NCI-H1436 treated with DMSO at 0.1 percent for 48 hours (cell line): Measurements from ENCODE around the gene NEO1.

Experiments used
- DNase-seq: peaks from one replicate; lab custom pipeline; 2025; lab: John Stamatoyannopoulos, UW

Gene NEO1

DNA sequence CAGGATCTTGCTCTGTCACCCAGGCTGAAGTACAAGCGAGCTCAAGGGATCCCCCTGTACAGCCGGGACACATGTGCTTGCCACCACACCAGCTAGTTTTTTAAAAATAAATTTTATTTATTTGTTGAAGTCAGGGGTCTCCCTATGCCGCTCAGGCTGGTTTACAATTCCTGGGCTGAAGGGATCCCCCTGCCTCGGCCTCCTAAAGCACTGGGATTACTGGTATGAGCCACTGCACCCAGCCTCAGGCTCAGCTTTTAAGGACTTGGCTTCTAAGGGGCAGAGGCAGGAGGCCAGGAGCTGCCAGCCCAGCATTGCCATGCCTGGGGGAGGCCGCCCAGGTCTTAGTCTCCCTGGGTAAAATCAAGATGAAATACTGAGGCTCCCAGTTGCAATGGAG, 279.2 kb downstream of the NEO1 start:
- DNase-seq: no peak

DNA sequence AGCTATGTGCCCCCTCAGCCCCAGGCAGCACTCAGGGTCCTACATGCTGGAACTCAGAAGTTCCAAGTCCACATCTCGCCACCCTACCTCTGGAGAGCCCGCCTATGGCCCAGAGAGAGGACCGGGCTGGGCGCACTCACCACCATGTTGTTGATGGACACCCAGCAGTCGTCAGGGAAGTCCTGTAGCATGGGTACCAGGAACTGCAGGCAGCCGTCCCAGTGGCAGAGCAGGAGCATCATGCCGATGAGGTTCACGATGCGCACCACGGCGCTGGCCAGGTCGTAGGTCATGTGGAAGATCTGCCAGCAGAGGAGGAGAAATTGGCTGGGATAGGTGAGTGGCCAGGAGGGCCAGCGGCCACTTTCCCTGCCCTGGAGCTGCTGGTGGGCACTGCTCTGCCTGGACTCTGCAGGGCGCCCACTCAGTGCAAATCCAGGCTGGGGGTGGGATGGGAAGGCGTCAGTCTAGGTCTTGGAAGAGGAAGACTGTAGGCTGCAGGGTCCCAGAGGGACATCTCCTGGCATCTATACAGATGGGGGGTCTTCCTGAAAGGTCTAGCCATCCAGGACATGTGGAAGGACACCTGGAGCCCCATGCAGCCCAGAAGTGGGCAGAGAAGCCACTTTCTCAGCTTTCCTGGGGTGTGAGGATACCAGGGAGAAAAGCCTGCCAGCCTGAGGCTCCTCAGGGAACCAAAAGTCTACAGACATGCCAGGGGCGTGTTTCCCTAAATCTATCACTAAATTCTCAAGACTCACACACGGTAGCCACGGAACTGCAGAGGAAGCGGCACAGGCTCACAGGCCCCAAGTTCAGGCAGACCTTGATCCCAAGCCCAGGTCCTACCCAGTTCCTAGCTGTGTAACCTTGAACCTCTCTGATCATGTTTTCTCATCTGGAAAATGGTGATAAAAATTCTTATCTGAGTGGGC, 280.0 kb downstream of the NEO1 start:
- DNase-seq: no peak

DNA sequence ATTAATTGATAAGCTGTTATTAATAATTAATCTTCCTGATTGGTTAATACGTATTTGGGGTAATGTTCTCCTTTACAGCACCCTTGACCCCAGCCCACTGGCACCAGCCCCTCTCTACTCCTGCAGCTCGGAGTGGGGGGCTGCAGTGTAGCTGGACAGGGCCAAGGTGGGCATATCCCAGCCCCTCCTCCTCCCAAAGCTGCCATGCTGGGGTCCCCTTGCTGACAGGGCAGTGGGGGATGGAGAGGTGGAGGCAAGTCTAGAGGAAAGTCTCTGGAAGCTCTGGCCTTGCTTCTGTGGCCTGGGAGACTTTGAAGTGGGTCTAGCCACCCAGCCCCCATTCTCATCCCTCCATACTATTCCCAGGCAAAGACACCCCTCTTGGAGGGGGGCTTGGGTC, 280.7 kb downstream of the NEO1 start:
- no peak for DNase-seq

DNA sequence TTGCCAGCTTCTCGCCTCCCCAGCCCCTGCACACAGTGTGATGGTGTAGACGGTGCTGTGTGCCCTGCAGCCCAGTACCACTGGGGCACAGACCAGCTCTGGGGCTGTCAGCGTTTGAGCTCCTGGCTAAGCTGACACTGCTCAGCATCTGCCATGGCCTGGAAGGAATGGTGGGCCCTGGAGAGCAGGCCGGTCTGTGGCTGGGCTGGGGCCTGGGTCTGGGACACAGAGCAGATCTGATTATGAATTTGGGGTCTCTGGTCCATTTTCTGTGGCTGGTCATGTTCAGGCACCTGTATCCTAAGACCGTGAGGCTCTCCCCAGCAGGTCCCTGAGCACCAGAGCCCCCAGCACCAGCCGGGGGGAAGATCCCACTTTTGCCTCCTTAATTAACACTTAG, 281.8 kb downstream of the NEO1 start:
- DNase-seq: no peak

DNA sequence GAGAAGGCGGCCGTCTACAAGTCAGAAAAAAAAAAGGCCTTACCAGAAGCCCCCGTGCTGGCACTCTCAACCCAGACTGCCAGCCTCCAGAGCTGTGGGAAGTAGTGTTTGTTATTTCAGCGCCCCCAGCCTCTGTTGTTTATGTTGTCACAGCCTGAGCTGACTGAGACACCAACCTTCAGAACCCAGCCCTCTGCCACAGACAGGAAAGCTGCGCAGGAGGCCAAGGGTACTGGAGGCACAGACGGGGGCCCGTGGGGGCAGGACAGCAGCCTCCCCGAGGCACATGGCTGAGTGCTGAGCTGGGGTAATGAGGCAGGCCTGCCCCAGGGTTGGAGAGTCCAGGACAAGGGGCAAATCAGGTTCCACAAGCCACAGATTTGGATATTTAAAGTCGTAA, 282.8 kb downstream of the NEO1 start:
- DNase-seq: no peak

DNA sequence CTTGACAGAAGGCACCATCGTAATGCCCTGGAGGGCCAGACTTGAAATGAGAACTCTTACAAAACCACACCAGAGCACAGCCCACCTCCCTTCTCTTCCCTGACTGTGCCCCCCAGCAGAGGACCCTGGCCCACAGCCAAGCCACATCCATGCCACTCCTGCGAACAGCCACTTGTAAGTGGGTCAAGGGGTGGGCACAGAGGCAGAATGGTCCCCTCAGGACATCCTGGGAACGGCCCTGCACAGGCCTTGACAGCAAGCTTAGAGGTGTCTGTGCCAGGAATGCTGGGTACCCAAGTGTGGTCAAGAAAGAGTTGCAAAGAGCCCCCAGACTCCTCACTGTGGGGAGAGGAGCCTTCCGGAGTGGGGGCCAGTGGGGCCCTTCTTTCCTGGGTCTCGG, 283.2 kb downstream of the NEO1 start:
- DNase-seq: no peak

DNA sequence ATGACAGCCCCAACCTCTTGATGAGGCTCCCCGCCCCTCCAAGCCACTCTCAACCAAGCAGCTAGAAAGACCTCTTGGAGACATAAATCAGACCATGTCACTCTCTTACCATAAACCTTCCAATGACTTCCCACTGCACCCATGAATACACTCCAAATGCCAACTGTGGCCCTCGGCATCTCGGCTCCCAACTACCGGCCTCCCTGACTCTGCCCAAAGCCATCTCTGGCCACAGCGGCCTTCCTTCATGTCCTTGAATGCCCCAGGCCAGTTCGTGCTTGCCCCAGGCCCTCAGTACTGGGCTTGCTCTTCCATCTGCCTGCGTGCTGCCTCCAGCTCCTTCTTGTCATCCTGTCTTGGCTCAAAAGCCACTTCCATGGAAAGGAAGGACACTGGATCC, 284.5 kb downstream of the NEO1 start:
- DNase-seq: no peak

DNA sequence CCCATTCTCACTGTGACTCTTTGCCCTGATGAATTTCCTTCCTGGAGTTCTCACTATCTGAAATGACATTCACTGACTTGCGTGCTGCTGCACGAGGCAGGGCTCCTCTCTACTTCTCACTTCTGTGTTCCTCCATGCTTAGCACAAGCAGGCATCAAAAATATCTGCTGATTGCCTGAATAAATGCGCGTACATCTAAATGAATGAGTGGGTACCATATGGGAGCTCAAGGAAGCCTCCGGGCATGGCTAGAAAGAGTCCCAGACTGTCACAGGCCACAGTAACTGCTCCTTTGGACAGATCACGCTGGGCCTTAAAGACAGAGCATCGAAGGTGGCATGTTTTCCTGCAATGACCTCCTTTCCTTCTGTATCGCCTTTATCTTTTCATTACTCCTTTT, 284.9 kb downstream of the NEO1 start:
- no peak for DNase-seq

DNA sequence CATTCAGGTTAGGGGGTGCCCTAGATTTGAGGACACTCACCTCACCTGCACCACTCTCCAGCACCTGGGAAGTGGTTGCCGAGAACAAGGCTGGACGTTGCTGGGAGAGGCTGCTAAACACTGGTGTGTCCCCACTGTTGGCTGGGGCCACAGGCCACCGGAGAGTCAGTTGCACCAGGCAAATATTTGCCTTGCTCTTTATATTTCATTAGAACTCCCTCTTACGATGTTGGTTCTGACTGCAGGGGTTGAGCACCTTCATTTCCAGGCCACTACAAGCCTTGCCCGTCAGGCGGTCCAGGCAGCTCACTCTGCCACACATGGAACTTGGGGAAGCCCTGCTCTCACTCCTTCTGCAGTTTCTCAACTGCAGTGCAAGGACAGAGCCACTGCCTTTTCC, 285.8 kb downstream of the NEO1 start:
- DNase-seq: no peak

DNA sequence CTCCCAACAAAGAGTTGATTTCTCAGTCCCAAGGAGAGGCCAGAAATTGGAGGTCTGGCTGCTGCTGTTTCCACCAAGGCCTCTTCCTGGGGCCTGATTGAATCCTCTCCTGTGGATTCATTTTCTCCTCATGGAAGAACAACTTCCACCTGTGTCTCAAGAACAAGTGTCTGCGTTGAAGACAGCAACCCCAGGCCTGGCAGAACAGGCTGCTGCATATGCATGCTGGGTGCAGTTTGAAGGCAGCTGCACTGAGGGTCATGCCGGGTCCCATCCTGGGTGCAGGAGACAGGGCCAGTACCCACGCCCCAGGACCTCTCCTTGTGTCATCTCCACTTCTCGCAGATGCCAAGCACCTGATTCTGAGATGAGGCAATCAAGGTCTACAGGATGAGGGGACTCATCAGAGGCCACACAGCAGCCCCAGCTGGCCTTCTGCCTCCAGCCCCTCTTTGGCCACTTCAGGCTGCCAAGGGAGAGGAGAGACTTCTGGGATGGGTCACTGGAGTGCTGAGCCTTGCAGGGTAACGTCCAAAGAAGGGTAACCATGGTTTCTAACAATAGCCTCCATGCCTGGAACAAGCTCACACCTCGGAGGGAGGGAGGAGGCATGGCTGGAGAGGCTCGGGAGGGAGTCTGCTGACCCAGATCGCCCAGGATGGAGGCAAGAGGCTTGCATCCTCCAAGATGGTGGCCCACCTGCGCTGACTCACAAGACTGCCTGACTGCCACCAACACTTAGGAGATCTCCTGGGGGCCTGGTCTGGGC, 286.5 kb downstream of the NEO1 start:
- no peak for DNase-seq

DNA sequence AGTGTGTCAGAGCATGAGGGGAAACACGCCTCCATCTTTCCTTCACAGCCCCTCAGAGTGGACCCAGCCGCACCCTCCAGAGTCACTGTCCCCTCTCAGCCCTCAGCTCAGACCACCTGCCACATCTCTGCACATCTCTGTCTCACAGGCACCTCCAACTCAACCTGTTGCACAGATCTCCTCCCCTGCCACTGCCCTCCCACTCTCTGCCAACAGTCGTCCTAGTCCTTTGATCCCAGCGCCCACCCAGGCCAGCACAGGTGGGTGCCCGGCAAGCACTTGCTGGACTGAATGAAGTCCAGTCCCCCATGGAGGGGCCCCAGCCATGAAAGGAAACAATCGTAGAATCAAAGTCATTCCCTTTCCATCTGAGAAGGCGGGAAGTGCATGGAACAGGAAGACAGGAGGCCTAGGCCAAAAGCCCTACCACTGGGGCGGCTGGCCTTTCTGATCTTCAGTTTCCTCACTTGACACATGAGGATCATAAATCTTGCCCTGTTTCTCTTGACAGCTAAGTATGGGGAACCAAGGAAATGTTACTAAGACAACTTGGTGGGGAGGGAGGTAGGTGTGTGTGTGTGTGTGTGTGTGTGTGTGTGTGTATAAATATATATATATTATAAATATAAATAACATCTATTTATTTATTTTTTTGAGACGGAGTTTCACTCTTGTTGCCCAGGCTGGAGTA, 288.4 kb downstream of the NEO1 start:
- DNase-seq: no peak

DNA sequence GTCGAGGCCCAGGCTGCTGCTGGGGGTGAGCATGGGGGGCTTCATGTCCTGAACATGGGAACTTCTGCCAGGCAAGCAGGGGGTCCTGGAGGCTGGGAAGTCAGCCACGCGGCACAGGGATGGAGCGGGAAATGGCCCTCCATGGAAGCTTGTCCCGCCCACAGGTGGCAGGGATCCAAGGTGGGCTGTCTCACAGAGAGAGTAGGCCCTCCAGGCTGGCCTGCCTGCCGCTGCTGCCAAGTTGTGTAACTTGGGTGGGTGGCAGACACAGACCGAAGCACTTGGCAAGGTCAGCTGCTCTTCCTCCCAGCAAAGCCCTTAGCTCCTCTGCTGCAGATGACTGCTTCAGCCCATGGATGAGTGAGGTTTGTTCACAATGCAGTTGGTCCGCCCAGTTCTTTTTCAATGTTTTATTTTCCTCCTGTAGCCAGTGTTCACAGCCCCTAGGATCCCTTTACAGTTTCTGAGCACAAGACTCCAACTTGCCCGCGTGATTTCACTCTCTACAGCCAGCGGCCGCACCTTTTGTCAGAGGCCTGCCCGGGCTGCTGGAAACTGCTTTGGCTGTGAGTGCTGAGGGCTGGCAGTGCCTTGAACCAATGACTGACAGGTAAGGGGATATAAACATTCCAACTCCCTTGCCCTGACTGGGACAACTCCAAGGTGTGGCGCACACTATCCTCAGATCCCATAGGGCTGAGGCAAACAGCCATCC, 289.8 kb downstream of the NEO1 start:
- no peak for DNase-seq

DNA sequence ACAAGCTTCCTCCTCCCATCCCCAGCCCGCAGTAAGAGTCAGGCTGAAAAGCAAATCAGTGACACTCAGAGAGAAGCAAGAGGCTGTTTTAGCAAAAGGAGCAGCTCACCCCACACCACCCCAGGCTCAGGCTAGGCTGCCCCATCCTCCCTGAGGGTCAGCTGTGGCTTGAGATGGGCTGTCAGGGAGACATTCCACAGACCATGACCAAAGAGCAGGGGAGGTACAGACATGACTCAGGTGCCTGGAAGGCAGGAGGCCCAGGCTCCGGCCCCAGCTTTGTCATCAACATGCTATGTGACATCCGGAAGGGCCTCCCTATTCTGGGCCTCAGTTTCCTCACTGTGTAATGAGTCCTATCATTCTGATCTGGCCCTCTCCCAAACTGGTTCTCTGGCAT, 291.8 kb downstream of the NEO1 start:
- DNase-seq: no peak

DNA sequence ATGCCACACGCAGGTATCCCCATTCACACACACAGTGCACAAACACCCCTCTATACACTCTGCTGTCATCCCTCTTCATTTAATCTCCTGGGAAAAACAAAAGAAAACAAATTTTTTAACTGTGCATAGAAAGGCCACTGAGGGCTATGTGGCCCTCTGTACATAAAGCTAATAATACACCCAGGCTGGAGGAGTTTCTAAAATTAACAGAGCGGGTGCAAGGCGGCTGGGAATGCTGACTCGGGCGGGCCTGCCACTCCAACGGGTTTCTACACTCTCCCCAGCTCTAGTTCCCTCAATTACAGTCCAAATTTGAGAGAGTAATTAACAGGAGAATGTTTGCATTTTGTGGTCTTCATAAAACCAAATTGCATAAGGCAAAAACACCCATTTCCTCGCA, 293.4 kb downstream of the NEO1 start:
- DNase-seq: peak; percentile 67

DNA sequence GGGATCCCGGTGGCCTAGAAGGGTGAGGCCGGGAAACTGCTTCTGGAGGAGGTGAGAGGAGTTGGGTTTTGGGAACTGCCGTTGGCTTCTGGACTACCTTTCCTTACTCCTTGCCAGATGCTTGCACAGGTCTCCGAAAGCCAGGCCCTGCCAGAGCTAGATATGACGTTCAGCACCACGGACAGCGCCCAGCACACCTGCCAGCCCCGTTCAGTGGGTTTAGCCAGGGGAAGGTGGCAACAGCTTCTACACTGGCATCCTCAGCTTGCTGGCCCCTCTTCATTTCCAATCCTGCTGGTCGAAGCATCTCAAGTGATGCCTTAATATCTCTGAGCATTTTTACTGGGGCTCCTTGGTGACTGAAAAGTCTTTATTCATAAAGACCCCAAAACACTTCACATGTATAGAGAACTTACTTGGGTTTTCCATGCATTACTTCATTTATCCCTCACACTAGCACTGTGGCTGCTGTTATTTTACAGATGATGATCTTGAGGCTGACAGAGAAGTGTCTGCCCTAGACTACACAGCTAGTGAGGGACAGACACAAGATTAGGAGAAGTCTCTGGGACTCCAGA, 294.6 kb downstream of the NEO1 start:
- DNase-seq: no peak

DNA sequence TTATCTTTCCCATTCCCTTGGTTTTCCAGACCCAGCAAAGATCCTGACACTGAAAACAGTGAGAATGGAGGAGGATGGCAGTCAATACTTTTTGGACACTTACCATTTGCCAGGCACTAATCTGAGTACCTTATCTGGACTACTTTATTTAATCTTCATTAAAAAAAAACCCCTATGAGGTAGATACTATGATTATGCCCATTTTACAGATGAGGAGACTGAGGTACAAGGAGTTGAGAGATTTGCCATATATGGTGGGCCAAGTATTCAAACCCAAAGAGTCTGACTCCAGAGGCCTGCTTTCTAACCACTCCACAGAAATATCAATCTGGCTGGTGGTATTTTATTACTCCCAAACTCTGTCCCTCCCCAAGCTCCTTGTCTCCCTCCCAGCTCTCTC, 296.9 kb downstream of the NEO1 start:
- DNase-seq: no peak

DNA sequence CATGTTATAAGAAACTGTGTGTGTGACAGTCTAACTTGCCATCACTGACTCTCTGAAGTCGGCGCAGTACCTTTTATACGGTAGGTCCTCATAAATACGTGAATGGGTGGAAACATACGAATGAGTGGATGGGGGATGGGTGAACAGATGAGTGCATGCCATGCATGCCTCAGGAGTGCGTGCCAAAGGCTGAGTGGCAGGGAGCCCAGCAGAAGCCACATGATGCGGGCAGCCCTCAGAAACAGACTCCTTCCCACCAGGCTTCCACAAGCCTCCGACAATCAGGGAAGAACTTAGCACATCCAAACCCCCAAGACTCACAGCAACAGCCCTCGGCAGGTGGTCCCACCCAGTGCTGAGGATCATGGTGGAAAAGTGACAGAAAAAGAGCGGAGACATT, 299.8 kb downstream of the NEO1 start:
- DNase-seq: no peak

DNA sequence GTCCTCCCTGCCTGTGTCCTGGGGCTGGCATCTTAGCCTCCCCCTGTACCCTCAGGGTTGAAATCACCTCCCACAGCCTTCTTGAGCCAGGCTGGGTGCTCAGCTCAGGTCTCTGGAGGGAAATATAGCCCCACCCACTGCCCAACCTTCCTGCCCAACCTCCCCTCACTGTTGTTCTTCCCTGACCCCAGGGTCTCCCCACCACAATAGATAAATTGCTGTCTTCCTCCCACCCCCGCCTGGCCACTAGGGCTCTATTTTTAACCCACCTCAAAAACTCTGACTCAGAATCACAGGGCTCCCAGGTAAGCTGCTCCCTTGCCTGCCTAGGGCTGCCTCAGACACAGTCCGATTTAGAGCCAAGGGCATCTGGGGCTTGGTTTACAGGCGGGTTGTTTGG, 301.5 kb downstream of the NEO1 start:
- no peak for DNase-seq

DNA sequence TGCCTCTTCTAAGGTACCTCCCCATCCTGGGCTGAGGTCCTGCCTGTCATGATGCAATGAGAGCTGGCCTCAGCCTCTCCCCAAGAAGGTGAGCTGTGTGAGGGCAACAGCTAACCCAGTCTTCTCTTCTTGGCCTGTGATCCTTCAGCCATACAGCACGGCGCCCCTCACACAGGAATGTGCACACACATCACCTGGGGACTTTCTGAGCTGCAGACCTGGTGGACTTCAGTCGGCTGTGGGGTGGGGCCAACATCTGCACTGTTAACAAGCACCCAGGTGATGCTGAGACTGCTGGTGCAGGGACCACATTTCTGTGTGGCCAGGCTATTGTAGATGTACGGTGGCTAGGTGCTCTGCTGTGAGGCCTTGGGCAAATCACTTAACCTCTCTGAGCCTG, 302.0 kb downstream of the NEO1 start:
- no peak for DNase-seq
